ENCODE results near the gene FNDC1.

DNA sequence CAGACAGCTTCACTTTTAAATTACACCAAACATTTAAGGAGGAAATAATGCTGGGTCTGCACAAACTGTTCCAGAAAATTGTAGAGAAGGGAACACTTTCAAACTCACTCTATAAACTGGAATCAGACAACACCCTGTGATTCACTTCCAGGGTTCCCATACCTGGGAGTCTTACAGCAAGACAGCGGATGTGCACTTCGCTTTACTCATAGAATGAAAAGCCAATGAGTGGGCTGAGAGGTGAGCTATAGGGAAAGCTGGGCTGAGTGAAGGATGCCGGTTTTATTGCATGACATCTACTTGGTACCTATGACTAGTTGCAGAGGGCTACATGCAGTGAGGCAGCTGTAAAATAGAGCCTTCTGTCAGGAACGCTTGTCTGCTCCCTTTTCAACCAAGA, 152.1 kb downstream of the FNDC1 start:
- no peak for TF ChIP-seq POLR2A (IDR thresholded peaks at IDR 0.05)
- TF ChIP-seq, protein P1, sequence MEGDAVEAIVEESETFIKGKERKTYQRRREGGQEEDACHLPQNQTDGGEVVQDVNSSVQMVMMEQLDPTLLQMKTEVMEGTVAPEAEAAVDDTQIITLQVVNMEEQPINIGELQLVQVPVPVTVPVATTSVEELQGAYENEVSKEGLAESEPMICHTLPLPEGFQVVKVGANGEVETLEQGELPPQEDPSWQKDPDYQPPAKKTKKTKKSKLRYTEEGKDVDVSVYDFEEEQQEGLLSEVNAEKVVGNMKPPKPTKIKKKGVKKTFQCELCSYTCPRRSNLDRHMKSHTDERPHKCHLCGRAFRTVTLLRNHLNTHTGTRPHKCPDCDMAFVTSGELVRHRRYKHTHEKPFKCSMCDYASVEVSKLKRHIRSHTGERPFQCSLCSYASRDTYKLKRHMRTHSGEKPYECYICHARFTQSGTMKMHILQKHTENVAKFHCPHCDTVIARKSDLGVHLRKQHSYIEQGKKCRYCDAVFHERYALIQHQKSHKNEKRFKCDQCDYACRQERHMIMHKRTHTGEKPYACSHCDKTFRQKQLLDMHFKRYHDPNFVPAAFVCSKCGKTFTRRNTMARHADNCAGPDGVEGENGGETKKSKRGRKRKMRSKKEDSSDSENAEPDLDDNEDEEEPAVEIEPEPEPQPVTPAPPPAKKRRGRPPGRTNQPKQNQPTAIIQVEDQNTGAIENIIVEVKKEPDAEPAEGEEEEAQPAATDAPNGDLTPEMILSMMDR (IDR thresholded peaks at IDR 0.05), result no peak
- TF ChIP-seq POLR2AphosphoS5 (IDR thresholded peaks at IDR 0.05), result no peak
